GM10248 (cell line): Measurements from ENCODE around the gene NAP1L4.

Experiments
- CTCF ChIA-PET: fragments of 300-600 bp; sonication (Branson Sonifier 250); formaldehyde crosslinking; extraction: SDS; loops from one replicate; lab custom pipeline; 2021; ENCODE audit warnings: antibody characterized with exemption; lab: Yijun Ruan, JAX
- POLR2A ChIA-PET: fragments of 350-650 bp; sonication (Branson Sonifier 250); formaldehyde crosslinking; extraction: SDS; loops from one replicate; lab custom pipeline; 2020; ENCODE audit warnings: antibody characterized with exemption; lab: Yijun Ruan, JAX
- DNase-seq: peaks from one replicate; pipeline ENCODE4 v3.0.0; 2012; ENCODE audit errors: extremely low spot score
- CTCF ChIP-seq: IDR thresholded peaks from 2 replicates; pipeline ENCODE4 v1.5.1; 2012; ENCODE audit warnings: mild to moderate bottlenecking, low read depth; ENCODE audit errors: extremely low read depth, missing control alignments, control extremely low read depth

NAP1L4 gene

GRCh38 chr11:2930704-2931419 lies 61.3 kb downstream of the NAP1L4 start:
- ChIA-PET POLR2A (no interaction called here), CTCF (interaction anchor here (0.7 to 4.2 kb wide), 22 partner anchors 10 to 505 kb away, joined by 3 to 39 read pairs (median 7); a partner anchor contains a TSS)
- DNase-seq: peak; percentile 82
- peak; percentile 72 for TF ChIP-seq CTCF

DNA sequence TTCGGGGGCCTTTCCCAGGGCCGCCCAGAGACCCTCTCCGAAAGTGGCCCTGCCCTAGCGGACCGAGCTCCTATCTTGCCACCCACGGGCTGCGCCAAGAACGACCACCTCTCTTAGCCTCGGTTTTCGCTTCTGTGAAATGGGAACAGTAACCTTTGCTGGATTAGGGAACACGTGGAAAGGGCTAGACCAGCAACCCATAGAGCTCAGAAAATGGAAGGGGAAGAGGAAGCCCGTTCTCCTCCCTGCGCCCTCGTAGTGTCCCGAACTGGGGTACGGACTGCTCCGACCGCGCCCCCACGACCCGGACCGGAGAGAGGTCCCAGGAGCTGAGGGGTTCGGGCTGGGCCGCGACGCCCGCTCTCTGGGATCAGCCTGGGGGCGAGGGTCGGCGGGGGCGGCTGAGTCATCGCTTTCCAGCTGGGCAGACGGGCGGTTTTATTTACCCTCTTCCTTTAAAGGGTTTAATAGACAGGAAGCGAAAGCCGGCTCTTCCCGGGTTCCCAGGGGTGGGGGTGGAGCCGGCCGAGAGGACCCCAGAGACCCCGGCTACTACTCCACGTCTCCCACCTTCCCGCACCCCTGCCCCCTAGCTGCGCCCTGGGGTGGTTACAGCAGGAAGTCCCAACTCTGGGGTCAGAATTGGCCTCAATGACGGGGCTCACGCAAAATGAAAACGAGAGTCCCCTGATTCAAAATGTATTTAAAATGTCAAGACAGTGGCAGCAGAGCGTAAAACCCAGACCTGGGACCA lies 62.0 kb downstream of the NAP1L4 start:
- ChIA-PET POLR2A (interaction anchor here (0.6 to 0.8 kb wide), 3 partner anchors 10 to 103 kb away, joined by 3 read pairs; partner anchors contain the start of gene NAP1L4), CTCF (interaction anchor here (0.7 to 4.2 kb wide), 28 partner anchors 10 to 1032 kb away, joined by 3 to 39 read pairs (median 4); a partner anchor contains a TSS)
- DNase-seq: peak; percentile 77
- TF ChIP-seq CTCF: peak; percentile 64

DNA sequence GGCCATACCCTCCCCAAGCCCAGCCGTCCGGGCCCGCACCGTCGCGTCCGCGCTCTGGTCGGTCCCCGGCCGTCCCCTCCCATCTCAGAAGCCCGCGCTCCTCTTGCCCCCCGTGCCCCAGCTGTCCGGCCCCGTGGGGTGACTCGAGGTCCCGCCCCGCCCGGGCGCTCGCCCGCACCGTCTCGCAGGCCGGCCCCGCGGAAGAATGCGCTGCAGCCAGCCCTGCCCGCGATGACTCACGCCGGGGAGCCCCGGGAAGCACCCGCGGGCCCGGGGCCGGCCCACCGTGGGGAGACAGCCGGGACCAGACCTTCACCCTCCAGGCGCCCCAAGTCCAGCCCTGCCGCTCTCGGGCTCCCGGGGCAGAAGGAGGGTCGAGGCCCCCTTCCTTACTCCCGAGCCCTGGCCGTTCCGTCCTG lies 62.6 kb downstream of the NAP1L4 start:
- peak; percentile 73 for DNase-seq
- POLR2A ChIA-PET: interaction anchor here (0.6 to 0.8 kb wide), 3 partner anchors 9 to 102 kb away, joined by 3 read pairs; partner anchors contain the start of gene NAP1L4

DNA sequence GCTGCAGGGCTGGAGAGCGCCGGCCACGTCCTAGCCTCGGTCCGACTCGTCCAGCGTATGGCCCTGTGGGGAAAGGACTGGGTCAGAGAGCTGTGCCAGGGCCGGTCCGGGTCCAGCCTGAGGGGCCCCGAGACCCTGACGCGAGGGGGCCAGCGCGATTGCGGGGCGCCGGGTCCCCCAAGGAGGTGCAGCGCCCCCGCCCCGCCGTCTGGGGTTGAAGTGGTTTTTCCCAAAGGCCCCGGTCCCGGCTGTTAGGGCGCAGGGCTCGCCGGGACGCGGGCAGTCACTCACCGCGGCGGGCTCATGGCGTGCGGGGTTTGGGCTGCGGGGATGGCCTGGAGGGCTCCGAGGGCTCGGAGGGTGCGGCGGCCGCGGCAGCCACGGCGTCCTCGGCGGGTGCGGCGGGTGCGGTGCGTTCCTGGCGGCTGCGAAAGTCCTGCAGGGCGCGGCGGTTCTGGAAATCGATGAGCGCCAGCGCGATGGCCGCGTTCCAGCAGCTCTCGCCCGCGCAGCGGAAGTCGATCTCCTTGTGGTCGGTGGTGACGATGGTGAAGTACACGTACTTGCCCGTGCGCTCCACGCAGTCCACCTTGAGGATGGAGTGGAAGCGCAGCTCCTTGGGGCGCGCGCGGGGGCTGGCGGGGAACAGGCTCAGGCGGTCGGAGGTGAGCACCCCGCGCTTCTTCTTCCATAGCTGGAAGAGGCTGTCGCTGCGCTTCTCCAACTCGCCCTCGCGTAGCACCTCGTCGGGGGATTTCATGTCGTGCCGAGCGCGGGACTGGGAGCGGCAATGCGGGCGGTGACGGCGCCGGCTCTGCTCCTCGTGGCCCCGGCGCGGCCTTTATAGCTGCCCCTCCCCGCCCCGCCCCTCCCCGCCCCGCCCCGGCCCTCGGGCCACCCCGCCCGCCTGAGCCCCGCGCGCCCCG lies 63.3 kb downstream of the NAP1L4 start, which contains the start of gene PHLDA2:
Gene PHLDA2 (minus strand): TSS at position 816 of the 926 bp plus-strand sequence. CDS start 56 bp downstream, at position 760.
- TF ChIP-seq CTCF: no peak
- peak; percentile 65 for DNase-seq
- ChIA-PET POLR2A (interaction anchor here (0.6 to 0.8 kb wide), 3 partner anchors 8 to 102 kb away, joined by 3 read pairs; partner anchors contain the start of gene NAP1L4), CTCF (interaction anchor here (1.0 to 4.2 kb wide), 13 partner anchors 8 to 412 kb away, joined by 3 to 39 read pairs (median 4); a partner anchor contains a TSS)

More for the DNA sequence above, 62.6 kb downstream of the NAP1L4 start:
- CTCF ChIA-PET: interaction anchor here (0.7 to 4.2 kb wide), 26 partner anchors 9 to 1032 kb away, joined by 3 to 39 read pairs (median 4); a partner anchor contains a TSS
- no peak for TF ChIP-seq CTCF

- ChIA-PET CTCF (interaction anchor here (1.5 to 2.4 kb wide), 3 partner anchors 8 to 395 kb away, joined by 3 to 15 read pairs (median 7); no protein-coding TSS in a partner anchor), POLR2A (interaction anchor here (0.5 kb wide), 1 partner anchor 11 kb away, joined by 3 read pairs; no protein-coding TSS in a partner anchor)
- TF ChIP-seq CTCF: no peak
- DNase-seq: no peak
Observed at GRCh38 chr11:2927851-2928604, 64.1 kb downstream of the NAP1L4 start.
